Measurements from ENCODE around the gene QSOX2.

Gene QSOX2

GRCh38 chr9:136200424-136200823 is 45.2 kb downstream of the QSOX2 start:
- no peak for DNase-seq

GRCh38 chr9:136199391-136200288 is 46.0 kb downstream of the QSOX2 start:
- DNase-seq = no peak

DNA sequence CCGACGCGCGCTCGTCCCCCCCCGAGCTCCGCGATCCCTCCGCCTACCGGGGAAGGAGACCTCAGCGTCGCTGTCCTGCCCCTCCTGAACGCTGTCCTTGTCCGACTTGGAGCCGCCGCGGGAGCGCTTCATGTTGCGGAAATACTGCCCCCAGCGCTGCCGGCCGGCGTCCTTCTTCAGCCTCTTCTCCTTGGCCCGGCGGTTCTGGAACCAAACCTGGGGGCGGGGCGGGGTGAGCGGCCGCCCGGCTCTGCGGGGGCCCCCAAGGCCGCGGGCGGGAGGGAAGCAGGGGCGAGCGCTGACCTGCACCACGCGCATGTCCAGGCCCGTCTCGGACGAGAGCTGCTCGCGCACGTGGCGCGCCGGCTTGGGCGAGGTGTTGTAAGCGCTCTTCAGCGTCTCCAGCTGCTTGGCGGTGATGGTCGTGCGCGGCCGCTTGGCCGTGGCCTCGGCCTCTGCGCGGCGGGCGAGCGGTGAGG is 47.0 kb downstream of the QSOX2 start:
- no peak for DNase-seq

GRCh38 chr9:136197930-136198604 is 47.5 kb downstream of the QSOX2 start:
- DNase-seq = no peak

DNA sequence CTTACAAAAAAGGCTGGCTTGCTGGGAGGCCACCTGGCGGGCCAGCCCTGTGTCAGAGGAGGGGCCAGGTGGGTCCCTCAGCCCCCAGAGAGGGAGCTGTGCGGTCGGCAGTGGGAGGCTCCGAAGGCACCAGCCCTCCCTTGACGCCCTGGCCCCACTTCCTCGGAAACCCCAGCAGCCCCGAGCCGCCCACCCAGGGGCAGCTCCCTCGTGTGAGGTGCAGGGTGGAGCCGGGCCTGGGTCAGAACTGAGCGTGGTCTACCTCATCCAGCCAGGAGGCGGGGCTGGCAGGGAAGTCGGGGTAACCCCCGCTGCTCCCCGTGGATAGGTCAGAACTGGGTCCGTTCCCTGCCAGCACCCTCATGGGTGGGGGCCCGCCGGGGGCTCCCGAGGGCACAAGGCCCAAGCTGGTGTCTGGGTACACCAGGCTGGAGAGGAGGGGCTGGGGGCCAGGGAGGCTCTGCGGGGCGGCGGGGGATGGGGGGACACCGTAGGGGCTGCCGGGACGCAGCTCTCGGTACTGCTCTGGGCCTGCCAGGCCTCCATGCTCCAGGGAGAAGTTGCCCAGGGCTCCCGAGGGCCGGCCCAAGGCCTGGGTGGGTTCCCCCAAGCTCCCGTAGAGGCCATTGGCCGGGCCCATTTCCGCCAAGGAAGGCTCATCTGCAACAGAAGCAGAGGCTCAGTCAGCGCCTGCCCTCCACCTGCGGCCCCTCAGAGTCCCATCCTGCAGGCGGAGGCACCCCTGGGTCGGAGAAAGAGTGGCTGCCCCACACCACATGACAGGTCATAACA is 48.3 kb downstream of the QSOX2 start:
- DNase-seq = no peak

DNA sequence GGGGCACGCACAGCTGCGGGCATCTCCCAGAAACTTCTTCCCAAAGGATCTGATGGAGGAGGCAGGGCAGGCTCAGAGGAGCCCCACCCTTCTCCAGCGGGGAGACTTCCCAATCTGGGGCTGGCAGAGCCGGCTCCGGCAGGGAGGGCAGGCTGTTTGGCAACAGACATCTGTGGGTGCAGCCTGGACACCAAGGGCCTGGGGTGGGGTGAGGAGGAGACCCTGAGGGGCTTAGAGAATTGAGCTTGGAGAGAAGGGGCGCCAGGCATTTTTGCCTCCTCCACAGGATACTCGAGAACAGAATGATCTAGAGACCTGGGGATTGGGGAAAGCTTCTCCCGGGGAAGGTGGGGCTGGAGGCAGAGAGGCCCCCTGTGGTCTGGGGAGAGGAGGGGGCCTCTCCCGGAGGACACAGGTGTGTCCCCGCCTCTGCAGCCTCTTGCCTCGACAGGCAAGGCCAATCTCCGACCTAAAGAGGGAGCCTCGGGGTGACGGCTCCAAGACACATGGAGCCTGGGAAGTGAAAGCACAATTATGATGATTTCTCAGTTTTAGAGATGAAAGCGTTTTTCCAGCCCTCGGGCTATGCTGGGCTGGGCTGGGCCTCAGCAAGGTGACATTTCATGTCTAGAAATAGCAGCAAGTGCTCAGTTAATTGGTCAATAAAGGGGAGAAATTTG is 49.1 kb downstream of the QSOX2 start:
- no peak for DNase-seq

DNA sequence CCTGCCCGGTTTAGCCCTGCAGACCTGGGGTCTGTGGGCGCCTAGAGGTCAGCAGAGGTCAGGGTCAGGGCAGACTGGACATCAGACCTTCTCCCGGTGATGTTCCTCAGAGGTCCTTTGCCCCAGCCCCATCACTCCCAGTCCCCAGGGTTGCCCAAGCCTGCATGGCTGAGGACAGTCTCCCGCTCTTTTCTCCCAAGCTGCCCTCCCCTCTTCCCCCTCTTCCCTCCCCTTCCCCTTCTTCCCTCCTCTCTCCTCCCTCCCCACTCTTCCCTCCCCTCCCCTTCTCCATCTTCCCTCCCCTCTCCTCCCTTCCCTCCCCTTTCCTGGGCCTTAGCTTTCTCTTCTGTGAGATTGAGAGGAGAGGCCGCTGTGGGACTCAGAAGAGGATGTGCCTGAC is 51.1 kb downstream of the QSOX2 start:
- no peak for DNase-seq

GRCh38 chr9:136193891-136194279 is 51.7 kb downstream of the QSOX2 start:
- no peak for DNase-seq

- DNase-seq = no peak
Measured at GRCh38 chr9:136193127-136193890, 52.3 kb downstream of the QSOX2 start.

DNA sequence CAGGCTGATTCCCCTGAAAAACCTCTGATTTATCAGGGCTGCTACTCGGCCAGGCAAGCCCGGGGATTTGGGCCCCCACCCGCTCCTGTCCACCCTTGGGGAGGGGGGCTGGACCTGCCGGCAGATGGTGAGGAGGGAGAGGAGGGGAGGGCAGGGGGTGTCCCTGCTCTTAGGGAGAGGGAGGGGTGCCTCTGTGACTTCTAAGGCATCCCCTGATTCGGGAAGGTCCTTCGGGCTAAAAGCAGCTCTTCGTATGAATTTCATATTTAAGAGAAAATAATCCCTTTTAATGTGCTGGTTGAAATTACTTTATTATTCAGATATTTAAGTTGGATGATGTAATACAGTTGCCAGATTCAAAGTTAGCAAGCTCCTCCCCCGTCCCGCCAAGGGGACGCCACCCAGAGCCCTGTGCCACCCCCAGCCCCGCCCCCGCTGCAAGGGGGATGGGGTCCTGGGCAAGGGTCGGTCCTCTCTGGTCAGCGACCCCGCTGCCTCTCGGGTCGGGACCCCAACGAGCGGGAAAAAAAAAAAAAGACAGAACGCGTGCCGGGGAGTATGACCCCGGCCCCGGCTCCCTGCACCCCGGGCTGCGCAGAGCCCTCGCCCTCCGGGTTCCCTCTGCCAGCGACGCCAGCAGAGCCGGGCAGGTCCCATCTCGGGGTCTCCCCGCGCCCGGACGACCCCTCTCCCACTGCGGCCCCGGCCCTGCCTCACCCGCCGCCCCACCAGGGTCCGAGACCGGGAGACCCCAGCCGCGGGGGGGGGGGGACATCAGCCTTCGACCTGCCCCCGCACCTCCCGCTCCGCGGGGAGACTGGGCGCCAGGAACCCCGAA is 53.1 kb downstream of the QSOX2 start:
- no peak for DNase-seq

DNA sequence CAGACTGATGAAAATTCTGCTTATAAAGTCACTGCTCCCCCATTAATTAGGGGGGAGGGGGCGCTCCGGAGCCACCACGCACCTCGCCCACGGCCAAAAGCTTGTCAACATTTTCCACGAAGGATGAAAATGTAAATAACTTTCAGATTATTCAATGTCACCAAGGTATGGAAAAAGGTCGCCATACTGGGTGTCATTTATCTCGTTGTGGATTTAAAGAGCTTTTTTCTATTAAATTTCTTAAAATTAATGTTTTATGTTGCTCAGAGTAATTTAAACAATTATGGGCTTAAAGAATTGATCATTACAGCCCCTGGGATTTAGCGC is 53.7 kb downstream of the QSOX2 start:
- DNase-seq = no peak

- DNase-seq = no peak
Measured at GRCh38 chr9:136191099-136191959, 54.3 kb downstream of the QSOX2 start.

- DNase-seq = no peak
Measured at GRCh38 chr9:136190656-136191055, 55.0 kb downstream of the QSOX2 start.

- DNase-seq = no peak
Measured at GRCh38 chr9:136190237-136190601, 55.4 kb downstream of the QSOX2 start.

DNA sequence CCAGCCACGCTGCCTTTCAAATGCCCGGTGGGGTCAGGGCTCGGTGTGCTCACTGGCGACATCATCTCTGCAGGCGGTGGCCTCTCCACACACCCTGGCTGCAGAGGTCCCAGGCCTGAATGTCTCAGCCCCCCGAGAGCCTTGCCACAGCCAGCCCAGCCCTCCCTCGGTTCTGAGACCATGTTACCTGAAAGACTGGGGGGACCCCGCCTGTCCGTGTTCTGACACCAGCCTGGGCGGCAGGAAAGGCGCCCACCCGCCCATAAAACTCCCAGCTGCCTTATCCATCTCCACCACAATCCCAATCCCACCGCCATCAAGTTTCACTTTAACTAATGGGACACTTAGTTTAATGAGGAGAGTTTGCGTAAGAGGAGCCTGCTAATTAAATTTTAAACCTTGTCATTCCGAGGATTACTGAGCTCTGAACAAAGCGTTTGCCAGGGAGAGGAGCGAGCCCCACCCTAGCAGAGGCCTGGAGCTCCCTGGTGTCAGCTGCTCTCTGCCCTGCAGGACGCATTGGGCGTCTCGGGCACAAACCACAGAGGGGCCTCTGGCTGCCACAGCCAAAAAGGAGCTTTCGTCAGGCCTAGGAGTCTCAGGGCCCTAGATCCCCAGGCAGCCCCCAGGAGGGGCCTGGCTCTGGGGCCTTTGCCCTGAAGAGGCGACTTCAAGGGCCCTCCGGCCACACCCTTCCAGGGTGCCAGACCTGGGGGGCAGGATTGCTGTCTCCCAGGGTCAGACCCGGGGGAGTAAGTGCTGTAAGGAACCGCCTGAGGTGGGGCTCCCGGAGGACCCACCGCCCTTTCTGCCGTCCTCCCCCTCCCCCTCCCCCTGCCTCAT is 56.0 kb downstream of the QSOX2 start:
- DNase-seq = no peak

- DNase-seq = no peak
Measured at GRCh38 chr9:136187683-136188586, 57.7 kb downstream of the QSOX2 start.

- no peak for DNase-seq
Measured at GRCh38 chr9:136187197-136187596, 58.4 kb downstream of the QSOX2 start.

GRCh38 chr9:136186386-136186785 is 59.2 kb downstream of the QSOX2 start:
- no peak for DNase-seq

Measured in activated CD4-positive, alpha-beta T cell treated with anti-CD3 and anti-CD28 coated beads for 1 hour (primary cell).